GM12878 (cell line): ENCODE results near the gene MOB2. TPM values are rescaled to one million over a fixed set of nuclear protein-coding genes. Genes with fewer than 3 reads are reported as not detected.

ENCODE experiments used
- ATAC-seq: fragments of 200-7000 bp; cut with Tn5 transposase; 3 replicates; pipeline ENCODE4 v1.9.1; 2020; ENCODE audit warnings: mild to moderate bottlenecking, moderate library complexity
- BruUV-seq: library from RNA; stranded (reverse); fragments of 400-500 nt; replicated peaks from 2 replicates; lab custom pipeline; 2021; lab: Mats Ljungman, UMichigan
- CTCF ChIA-PET: fragments of 300-600 bp; sonication (Branson Sonifier 250); formaldehyde crosslinking; extraction: SDS; loops from one replicate; lab custom pipeline; 2021; ENCODE audit warnings: inconsistent platforms; lab: Yijun Ruan, JAX
- POLR2A ChIA-PET: fragments of 350-600 bp; formaldehyde crosslinking; extraction: SDS; loops from one replicate; lab custom pipeline; 2021; ENCODE audit warnings: inconsistent platforms; lab: Charles Lee
- RAD21 ChIA-PET: fragments of 300-600 bp; sonication (Branson Sonifier 250); formaldehyde crosslinking; loops from one replicate; lab custom pipeline; 2023; ENCODE audit warnings: antibody characterized with exemption; ENCODE audit not compliant: unreplicated experiment; lab: Charles Lee
- SMC1A ChIA-PET: fragments of 300-600 bp; sonication (Branson Sonifier 250); formaldehyde crosslinking; loops from one replicate; lab custom pipeline; 2023; ENCODE audit not compliant: unreplicated experiment, uncharacterized antibody; lab: Charles Lee
- DNase-seq: peaks from one replicate; pipeline ENCODE4 v3.0.0-alpha.2; 2011; ENCODE audit warnings: low read depth, low spot score
- FAIRE-seq: peaks from 3 replicates; lab custom pipeline; 2011; peaks lifted over from hg19 to GRCh38; lab: Jason Lieb, UNC
- H2AFZ ChIP-seq: 2 replicates; pipeline ENCODE4 v1.6.0; 2011; ENCODE audit warnings: low read depth, low read length, control low read depth; ENCODE audit not compliant: control insufficient read depth
- H3K27ac ChIP-seq: 2 replicates; pipeline ENCODE4 v1.5.1; 2011; ENCODE audit warnings: control low read depth; ENCODE audit not compliant: control insufficient read depth, insufficient read depth
- H3K27me3 ChIP-seq, 2 experiments: replicated peaks in 1 of 2; 2 replicates each; pipeline versions ENCODE4 v1.6.0 to v1.6.1; 2011; ENCODE audit warnings: low read length in 1 of 2; ENCODE audit not compliant: control insufficient read depth in 2 of 2, insufficient read depth in 2 of 2
- H3K36me3 ChIP-seq, 2 experiments: 2 replicates each; pipeline ENCODE4 v1.5.1; 2011; ENCODE audit warnings: low read length in 1 of 2; ENCODE audit not compliant: control insufficient read depth in 2 of 2, insufficient read depth in 2 of 2
- H3K4me1 ChIP-seq: 2 replicates; pipeline ENCODE4 v1.6.1; 2011; ENCODE audit warnings: mild to moderate bottlenecking, low read length, moderate library complexity, mixed read lengths; ENCODE audit not compliant: control insufficient read depth, insufficient read depth
- H3K4me2 ChIP-seq: 2 replicates; pipeline ENCODE4 v1.6.0; 2011; ENCODE audit warnings: control low read depth; ENCODE audit not compliant: control insufficient read depth, insufficient read depth
- H3K4me3 ChIP-seq: fragments of 200-600 bp; sonication (generic); 2 replicates; pipeline ENCODE4 v1.5.1; 2016
- H3K79me2 ChIP-seq: 2 replicates; pipeline ENCODE4 v1.6.0; 2011; ENCODE audit warnings: low read length; ENCODE audit not compliant: control insufficient read depth, insufficient read depth
- H3K9ac ChIP-seq: 2 replicates; pipeline ENCODE4 v1.8.0; 2011; ENCODE audit warnings: low read length, control low read depth, mixed read lengths; ENCODE audit not compliant: control insufficient read depth, insufficient read depth
- H3K9me3 ChIP-seq: replicated peaks from 3 replicates; pipeline ENCODE4 v1.5.1; 2011; ENCODE audit warnings: mild to moderate bottlenecking, low read length; ENCODE audit not compliant: control insufficient read depth, insufficient read depth
- H4K20me1 ChIP-seq: 2 replicates; pipeline ENCODE4 v1.6.0; 2011; ENCODE audit not compliant: control insufficient read depth, insufficient read depth
- ASH2L ChIP-seq: fragments of 300-600, 200-600 bp; sonication (generic); IDR thresholded peaks from 2 replicates; pipeline ENCODE4 v1.6.1; 2017; ENCODE audit warnings: low read depth, mild to moderate bottlenecking, borderline replicate concordance
- BACH1 ChIP-seq: fragments of 450-650 bp; IDR thresholded peaks from 2 replicates; pipeline ENCODE4 v1.6.1; 2017; ENCODE audit warnings: mild to moderate bottlenecking, borderline replicate concordance
- ETV6 ChIP-seq, 2 experiments: fragments of 450-650 bp in 1 of 2; IDR thresholded peaks in 1 of 2; conservative IDR thresholded peaks in 1 of 2; 2 replicates each; pipeline ENCODE4 v1.6.1; 2014; ENCODE audit warnings: antibody characterized with exemption in 1 of 2, borderline replicate concordance in 1 of 2, low read depth in 1 of 2, mild to moderate bottlenecking in 1 of 2, moderate library complexity in 1 of 2
- KDM1A ChIP-seq: fragments of 200-600 bp; sonication (generic); IDR thresholded peaks from 2 replicates; pipeline ENCODE4 v1.6.1; 2016; ENCODE audit warnings: borderline replicate concordance
- NR2F1 ChIP-seq: fragments of 450-650 bp; conservative IDR thresholded peaks from 2 replicates; pipeline ENCODE4 v1.6.1; 2017; ENCODE audit warnings: mild to moderate bottlenecking
- RB1 ChIP-seq: fragments of 450-650 bp; formaldehyde crosslinking; IDR thresholded peaks from 2 replicates; pipeline ENCODE4 v1.6.1; 2017; ENCODE audit warnings: mild to moderate bottlenecking, borderline replicate concordance
- RBBP5 ChIP-seq: fragments of 200-600 bp; sonication (generic); conservative IDR thresholded peaks from 2 replicates; pipeline ENCODE4 v1.6.1; 2016
- RELB ChIP-seq: fragments of 450-650 bp; IDR thresholded peaks from 2 replicates; pipeline ENCODE4 v1.6.1; 2017; ENCODE audit warnings: low read depth, mild to moderate bottlenecking, moderate library complexity
- SKIL ChIP-seq: fragments of 450-650 bp; IDR thresholded peaks from 2 replicates; pipeline ENCODE4 v1.6.1; 2017; ENCODE audit warnings: mild to moderate bottlenecking, low read depth, inconsistent platforms; ENCODE audit not compliant: poor library complexity, severe bottlenecking
- STAT1 ChIP-seq: fragments of 450-650 bp; conservative IDR thresholded peaks from 2 replicates; pipeline ENCODE4 v1.6.1; 2014; ENCODE audit warnings: antibody characterized with exemption, mild to moderate bottlenecking
- TCF3 ChIP-seq: IDR thresholded peaks from 2 replicates; pipeline ENCODE4 v1.6.1; 2012; ENCODE audit warnings: low read depth, mild to moderate bottlenecking, low read length, borderline replicate concordance; ENCODE audit not compliant: insufficient read depth
- WGBS: methylation state at CpG from one replicate; pipeline ENCODE4 v1.1.6; 2016; ENCODE audit warnings: low lambda C conversion rate; ENCODE audit not compliant: insufficient replicate concordance, insufficient coverage; ENCODE audit errors: missing lambda C conversion rate; 5-methylcytosine and 5-hydroxymethylcytosine counted together
- in situ Hi-C: fragments of 300-500 bp; cut with MboI; formaldehyde crosslinking; loops from 9 replicates; pipeline ENCODE4 v1.14.3; 2018; ENCODE audit warnings: mixed read lengths
- intact Hi-C: fragments of 100-400 bp; cut with micrococcal nuclease; formaldehyde crosslinking; loops from one replicate; pipeline ENCODE4 v1.14.2; 2022; ENCODE audit not compliant: unreplicated experiment
- polyA plus RNA-seq, 11 experiments: library from polyadenylated mRNA; depleted of rRNA in 4 of 11; unstranded in 6 of 11; stranded (reverse) in 5 of 11; fragments of >200 nt; fragmentation: Nextera tagmentation in 4 of 11; fragmentation: Illumina TruSeq in 1 of 11; extraction: Ambion mirVana in 4 of 11; extraction: Trizol in 1 of 11; gene quantifications; 1 replicate in 1 of 11; 2 replicates in 10 of 11; pipeline versions ENCODE4 v1.2.1 to v1.2.3, GENCODE V29; 2011 to 2016; ENCODE audit warnings: inconsistent platforms in 2 of 11, missing spikeins in 2 of 11, low read depth in 1 of 11
- total RNA-seq, 4 experiments: library from RNA; depleted of rRNA in 3 of 4; stranded (reverse); fragments of >200 nt in 3 of 4; fragmentation: Illumina TruSeq in 1 of 4; extraction: Trizol in 1 of 4; gene quantifications; 2 replicates each; pipeline versions ENCODE4 v1.2.1 to v1.2.3, GENCODE V29; 2013 to 2021

MOB2 gene
- total and polyA plus RNA-seq, 10 of the 15 experiments (the other 5 are each of a cell fraction or from before 2014, with no cell fraction given): 0.10 to 34.6 (median 15.5) TPM

GRCh38 chr11:1440066-1440465 is 46.5 kb downstream of the MOB2 start:
- Histone ChIP-seq H3K4me3 (no peak overlapping the region), H3K4me2 (no peak overlapping the region), H3K9me3 (no peaks in the 10 kb centered on the region), H3K27ac (no peak overlapping the region), H3K4me1 (no peaks in the 10 kb centered on the region), H3K27me3 (no peaks in the 10 kb centered on the region), H3K79me2 (no peaks in the 10 kb centered on the region), H4K20me1 (no peaks in the 10 kb centered on the region), H2AFZ (no peak overlapping the region), H3K36me3 (no peaks in the 10 kb centered on the region), H3K9ac (no peak overlapping the region)
- FAIRE-seq (no peak), DNase-seq (no peak), ATAC-seq (no peak)
- BruUV-seq: no TSS peak
- RAD21 ChIA-PET: no interaction called here
- SMC1A ChIA-PET: interaction anchor here (1.1 kb wide), 1 partner anchor 135 kb away, joined by 3 read pairs; no protein-coding TSS in a partner anchor
- TF ChIP-seq RBBP5 (no peak), KDM1A (no peak), SKIL (no peak), ASH2L (no peak), NR2F1 (no peak), RB1 (no peak)
- CTCF ChIA-PET: no interaction called here
- intact Hi-C loops: no loop called here
- 31% methylated on average over 10 of the region's 11 CpGs for WGBS
- POLR2A ChIA-PET: interaction anchor here (0.6 kb wide), 1 partner anchor 128 kb away, joined by 3 read pairs; no protein-coding TSS in a partner anchor
- in situ Hi-C loops: no loop called here

- Histone ChIP-seq H3K27me3 (no peaks in the 10 kb centered on the region), H3K4me1 (no peaks in the 10 kb centered on the region), H3K79me2 (no peaks in the 10 kb centered on the region), H2AFZ (no peak overlapping the region), H3K27ac (no peak overlapping the region), H3K9ac (no peak overlapping the region), H3K4me2 (no peak overlapping the region), H4K20me1 (no peaks in the 10 kb centered on the region), H3K36me3 (no peaks in the 10 kb centered on the region), H3K4me3 (no peak overlapping the region), H3K9me3 (no peaks in the 10 kb centered on the region)
- POLR2A ChIA-PET: no interaction called here
- SMC1A ChIA-PET: no interaction called here
- in situ Hi-C loops: no loop called here
- ATAC-seq: no peak
- WGBS: 4% methylated on average over 5 of the region's 11 CpGs
- FAIRE-seq: no peak
- RAD21 ChIA-PET: no interaction called here
- BruUV-seq: no TSS peak
- TF ChIP-seq NR2F1 (no peak), BACH1 (no peak), RB1 (no peak), RELB (no peak), ETV6 (conservative IDR thresholded peaks at IDR 0.05 in 1 of 2, IDR thresholded peaks at IDR 0.05 in 1 of 2; ENCODE audit: borderline replicate concordance in 1 of 2, low read depth in 1 of 2) (no peak), STAT1 (no peak), TCF3 (no peak)
- no peak for DNase-seq
- CTCF ChIA-PET: no interaction called here
- intact Hi-C loops: no loop called here
Measured at GRCh38 chr11:1439341-1439740, 47.2 kb downstream of the MOB2 start.
